Embryonic facial prominence (tissue), 1 donor: ENCODE results near the gene NTRK1.

Source experiments
- DNase-seq: peaks from one replicate; pipeline ENCODE4 v3.0.0-alpha.2; 2016; ENCODE audit errors: extremely low spot score

Gene NTRK1

GRCh38 chr1:156898161-156898566 is 37.5 kb downstream of the NTRK1 start:
- no peak for DNase-seq

GRCh38 chr1:156898971-156899664 is 38.5 kb downstream of the NTRK1 start:
- DNase-seq = no peak

GRCh38 chr1:156899956-156900718 is 39.5 kb downstream of the NTRK1 start:
- no peak for DNase-seq

GRCh38 chr1:156900896-156901589 is 40.4 kb downstream of the NTRK1 start:
- no peak for DNase-seq

GRCh38 chr1:156901590-156901900 is 40.9 kb downstream of the NTRK1 start:
- DNase-seq = no peak

GRCh38 chr1:156901966-156902915 is 41.6 kb downstream of the NTRK1 start:
- DNase-seq = no peak

GRCh38 chr1:156903328-156904091 is 42.8 kb downstream of the NTRK1 start:
- no peak for DNase-seq

- no peak for DNase-seq
Observed at GRCh38 chr1:156904187-156904959, 43.7 kb downstream of the NTRK1 start.

GRCh38 chr1:156905176-156905575 is 44.5 kb downstream of the NTRK1 start:
- DNase-seq = no peak

- no peak for DNase-seq
Observed at GRCh38 chr1:156905651-156906050, 45.0 kb downstream of the NTRK1 start.

GRCh38 chr1:156906206-156906906 is 45.7 kb downstream of the NTRK1 start:
- no peak for DNase-seq

GRCh38 chr1:156908541-156908940 is 47.9 kb downstream of the NTRK1 start:
- DNase-seq = no peak

GRCh38 chr1:156908955-156909354 is 48.3 kb downstream of the NTRK1 start:
- no peak for DNase-seq

GRCh38 chr1:156909671-156910070 is 49.0 kb downstream of the NTRK1 start:
- DNase-seq = no peak

- no peak for DNase-seq
Observed at GRCh38 chr1:156910309-156910782, 49.7 kb downstream of the NTRK1 start.

- DNase-seq = no peak
Observed at GRCh38 chr1:156911577-156912298, 51.1 kb downstream of the NTRK1 start.

- no peak for DNase-seq
Observed at GRCh38 chr1:156912310-156912709, 51.6 kb downstream of the NTRK1 start.
